ENCODE results near the gene WDR46.

Gene WDR46

GRCh38 chr6:33324125-33324524 is 35.1 kb upstream of the WDR46 start:
- Histone ChIP-seq H3K27me3 (ENCODE audit: insufficient read depth, insufficient read length) (no peaks in the 10 kb centered on the region), H3K9ac (ENCODE audit: insufficient read length, low read depth) (peak overlapping the region; percentile 12), H3K4me3 (ENCODE audit: insufficient read length, low read depth) (peak overlapping the region; percentile 66), H3K36me3 (ENCODE audit: insufficient read depth, insufficient read length, low read length) (peaks cover 25% of the 10 kb centered on the region), H3K4me1 (ENCODE audit: insufficient read depth, insufficient read length) (peaks cover 5% of the 10 kb centered on the region), H3K9me3 (ENCODE audit: insufficient read depth, low read length) (no peaks in the 10 kb centered on the region)
- no peak for TF ChIP-seq ZNF274 (IDR thresholded peaks at IDR 0.05; ENCODE audit: low read depth, low read length)
- no peak for TF ChIP-seq SUZ12 (IDR thresholded peaks at IDR 0.05; ENCODE audit: extremely low read depth, insufficient read depth, insufficient read length)
- TF ChIP-seq YY1 (IDR thresholded peaks at IDR 0.05; ENCODE audit: insufficient read depth, insufficient read length): no peak
- DNase-seq (ENCODE audit: low read depth, low spot score): no peak

GRCh38 chr6:33323623-33323948 is 34.5 kb upstream of the WDR46 start:
- H3K27me3 ChIP-seq (ENCODE audit: insufficient read depth, insufficient read length): no peaks in the 10 kb centered on the region
- TF ChIP-seq SUZ12 (IDR thresholded peaks at IDR 0.05; ENCODE audit: extremely low read depth, insufficient read depth, insufficient read length) (no peak), YY1 (IDR thresholded peaks at IDR 0.05; ENCODE audit: insufficient read depth, insufficient read length) (no peak), ZNF274 (IDR thresholded peaks at IDR 0.05; ENCODE audit: low read depth, low read length) (no peak)
- no peak for DNase-seq (ENCODE audit: low read depth, low spot score)

GRCh38 chr6:33321227-33321626 is 32.2 kb upstream of the WDR46 start:
- H3K9ac ChIP-seq (ENCODE audit: insufficient read length, low read depth): peak overlapping the region; percentile 83
- no peaks in the 10 kb centered on the region for H3K27me3 ChIP-seq (ENCODE audit: insufficient read depth, insufficient read length)
- no peak for TF ChIP-seq ZNF274 (IDR thresholded peaks at IDR 0.05; ENCODE audit: low read depth, low read length)
- DNase-seq (ENCODE audit: low read depth, low spot score): no peak
- peaks cover 11% of the 10 kb centered on the region for H3K4me1 ChIP-seq (ENCODE audit: insufficient read depth, insufficient read length)
- peak overlapping the region; percentile 66 for H3K4me3 ChIP-seq (ENCODE audit: insufficient read length, low read depth)
- peaks cover 37% of the 10 kb centered on the region for H3K36me3 ChIP-seq (ENCODE audit: insufficient read depth, insufficient read length, low read length)
- no peaks in the 10 kb centered on the region for H3K9me3 ChIP-seq (ENCODE audit: insufficient read depth, low read length)

More at GRCh38 chr6:33323623-33323948, 34.5 kb upstream of the WDR46 start:
- Histone ChIP-seq H3K4me1 (ENCODE audit: insufficient read depth, insufficient read length) (peaks cover 7% of the 10 kb centered on the region), H3K9ac (ENCODE audit: insufficient read length, low read depth) (peak overlapping the region; percentile 12), H3K36me3 (ENCODE audit: insufficient read depth, insufficient read length, low read length) (peaks cover 31% of the 10 kb centered on the region), H3K9me3 (ENCODE audit: insufficient read depth, low read length) (no peaks in the 10 kb centered on the region), H3K4me3 (ENCODE audit: insufficient read length, low read depth) (peak overlapping the region; percentile 66)

GRCh38 chr6:33320315-33321181 is 31.5 kb upstream of the WDR46 start:
- peaks cover 43% of the 10 kb centered on the region for H3K36me3 ChIP-seq (ENCODE audit: insufficient read depth, insufficient read length, low read length)
- no peak overlapping the region for H3K4me3 ChIP-seq (ENCODE audit: insufficient read length, low read depth)
- no peaks in the 10 kb centered on the region for H3K27me3 ChIP-seq (ENCODE audit: insufficient read depth, insufficient read length)
- peaks cover 11% of the 10 kb centered on the region for H3K4me1 ChIP-seq (ENCODE audit: insufficient read depth, insufficient read length)
- H3K9ac ChIP-seq (ENCODE audit: insufficient read length, low read depth): peak overlapping the region; percentile 59
- no peak for DNase-seq (ENCODE audit: low read depth, low spot score)
- TF ChIP-seq YY1 (IDR thresholded peaks at IDR 0.05; ENCODE audit: insufficient read depth, insufficient read length): no peak
- no peak for TF ChIP-seq ZNF274 (IDR thresholded peaks at IDR 0.05; ENCODE audit: low read depth, low read length)
- TF ChIP-seq SUZ12 (IDR thresholded peaks at IDR 0.05; ENCODE audit: extremely low read depth, insufficient read depth, insufficient read length): no peak
- H3K9me3 ChIP-seq (ENCODE audit: insufficient read depth, low read length): no peaks in the 10 kb centered on the region

GRCh38 chr6:33319939-33320314 is 30.9 kb upstream of the WDR46 start:
- no peak overlapping the region for H3K4me3 ChIP-seq (ENCODE audit: insufficient read length, low read depth)
- TF ChIP-seq YY1 (IDR thresholded peaks at IDR 0.05; ENCODE audit: insufficient read depth, insufficient read length) (no peak), SUZ12 (IDR thresholded peaks at IDR 0.05; ENCODE audit: extremely low read depth, insufficient read depth, insufficient read length) (no peak), ZNF274 (IDR thresholded peaks at IDR 0.05; ENCODE audit: low read depth, low read length) (no peak)
- no peaks in the 10 kb centered on the region for H3K27me3 ChIP-seq (ENCODE audit: insufficient read depth, insufficient read length)
- DNase-seq (ENCODE audit: low read depth, low spot score): no peak
- no peaks in the 10 kb centered on the region for H3K9me3 ChIP-seq (ENCODE audit: insufficient read depth, low read length)
- peaks cover 11% of the 10 kb centered on the region for H3K4me1 ChIP-seq (ENCODE audit: insufficient read depth, insufficient read length)
- peak overlapping the region; percentile 10 for H3K9ac ChIP-seq (ENCODE audit: insufficient read length, low read depth)
- peaks cover 49% of the 10 kb centered on the region for H3K36me3 ChIP-seq (ENCODE audit: insufficient read depth, insufficient read length, low read length)

GRCh38 chr6:33318426-33319073 is 29.5 kb upstream of the WDR46 start:
- TF ChIP-seq YY1 (IDR thresholded peaks at IDR 0.05; ENCODE audit: insufficient read depth, insufficient read length) (no peak), ZNF274 (IDR thresholded peaks at IDR 0.05; ENCODE audit: low read depth, low read length) (no peak), SUZ12 (IDR thresholded peaks at IDR 0.05; ENCODE audit: extremely low read depth, insufficient read depth, insufficient read length) (no peak)
- peak overlapping the region; percentile 57 for H3K9ac ChIP-seq (ENCODE audit: insufficient read length, low read depth)
- peaks cover 49% of the 10 kb centered on the region for H3K36me3 ChIP-seq (ENCODE audit: insufficient read depth, insufficient read length, low read length)
- H3K27me3 ChIP-seq (ENCODE audit: insufficient read depth, insufficient read length): no peaks in the 10 kb centered on the region
- H3K9me3 ChIP-seq (ENCODE audit: insufficient read depth, low read length): no peaks in the 10 kb centered on the region
- H3K4me1 ChIP-seq (ENCODE audit: insufficient read depth, insufficient read length): peaks cover 14% of the 10 kb centered on the region
- DNase-seq (ENCODE audit: low read depth, low spot score): no peak
- peak overlapping the region; percentile 18 for H3K4me3 ChIP-seq (ENCODE audit: insufficient read length, low read depth)

GRCh38 chr6:33317669-33318425 is 28.8 kb upstream of the WDR46 start, which contains the start of gene ZBTB22:
TSS of gene ZBTB22 (minus strand) at chr6:33317744. CDS start at chr6:33316916, 828 bp downstream.
- DNase-seq (ENCODE audit: low read depth, low spot score): peak; percentile 95
- Histone ChIP-seq H3K9me3 (ENCODE audit: insufficient read depth, low read length) (no peaks in the 10 kb centered on the region), H3K4me3 (ENCODE audit: insufficient read length, low read depth) (peak within 1 kb of the TSS; percentile 45), H3K9ac (ENCODE audit: insufficient read length, low read depth) (peak within 1 kb of the TSS; percentile 57), H3K4me1 (ENCODE audit: insufficient read depth, insufficient read length) (peaks cover 14% of the 10 kb centered on the region), H3K27me3 (ENCODE audit: insufficient read depth, insufficient read length) (no peaks in the 10 kb centered on the region), H3K36me3 (ENCODE audit: insufficient read depth, insufficient read length, low read length) (peaks cover 49% of the 10 kb centered on the region)
- no peak for TF ChIP-seq ZNF274 (IDR thresholded peaks at IDR 0.05; ENCODE audit: low read depth, low read length)
- TF ChIP-seq SUZ12 (IDR thresholded peaks at IDR 0.05; ENCODE audit: extremely low read depth, insufficient read depth, insufficient read length): no peak
- no peak for TF ChIP-seq YY1 (IDR thresholded peaks at IDR 0.05; ENCODE audit: insufficient read depth, insufficient read length)

Data from NT2/D1 (cell line).